Liver (tissue), 9 donors: Measurements from ENCODE around the gene DDX56. TPM values are rescaled to one million over a fixed set of nuclear protein-coding genes. Genes with fewer than 3 reads are reported as not detected.

Experiments used
- DNase-seq: peaks from one replicate; pipeline ENCODE4 v3.0.0-alpha.2; 2017; ENCODE audit warnings: low spot score
- H3K27ac ChIP-seq, 2 donors: one replicate each; pipeline ENCODE4 v1.7.0; 2013; ENCODE audit warnings: inconsistent platforms in 2 of 2, low read length in 2 of 2, control low read depth in 1 of 2, low read depth in 1 of 2, mild to moderate bottlenecking in 1 of 2
- H3K27me3 ChIP-seq, 4 donors: one replicate each; pipeline versions ENCODE4 v1.6.1 to v1.7.0; 2013; ENCODE audit warnings: low read length in 3 of 4, inconsistent platforms in 1 of 4, mild to moderate bottlenecking in 1 of 4, moderate library complexity in 1 of 4; ENCODE audit not compliant: control insufficient read depth in 4 of 4, insufficient read depth in 4 of 4
- H3K36me3 ChIP-seq, 4 donors: one replicate each; pipeline versions ENCODE4 v1.6.1 to v1.7.0; 2013; ENCODE audit warnings: low read length in 3 of 4, mild to moderate bottlenecking in 3 of 4, low read depth in 1 of 4, moderate library complexity in 1 of 4; ENCODE audit not compliant: control insufficient read depth in 4 of 4, insufficient read depth in 3 of 4
- H3K4me1 ChIP-seq, 4 donors: one replicate each; pipeline versions ENCODE4 v1.6.1 to v1.7.0; 2013; ENCODE audit warnings: low read length in 3 of 4, mild to moderate bottlenecking in 3 of 4, moderate library complexity in 1 of 4; ENCODE audit not compliant: control insufficient read depth in 4 of 4, insufficient read depth in 4 of 4
- H3K4me3 ChIP-seq, 3 donors: one replicate each; pipeline versions ENCODE4 v1.6.1 to v1.7.0; 2013; ENCODE audit warnings: low read length in 3 of 3, control low read depth in 1 of 3, low read depth in 1 of 3, mild to moderate bottlenecking in 1 of 3
- H3K9ac ChIP-seq, 2 donors: one replicate each; pipeline ENCODE4 v1.7.0; 2013; ENCODE audit warnings: low read length in 2 of 2, mild to moderate bottlenecking in 2 of 2, moderate library complexity in 2 of 2, control low read depth in 1 of 2, low read depth in 1 of 2
- H3K9me3 ChIP-seq, 4 donors: one replicate each; pipeline versions ENCODE4 v1.6.1 to v1.7.0; 2013; ENCODE audit warnings: low read length in 3 of 4; ENCODE audit not compliant: control insufficient read depth in 4 of 4
- ATF3 ChIP-seq: IDR thresholded peaks from 2 replicates; pipeline ENCODE4 v1.6.1; 2016; ENCODE audit warnings: antibody characterized with exemption
- CTCF ChIP-seq: fragments of 150-350 bp; IDR thresholded peaks from 2 replicates; pipeline ENCODE4 v1.5.1; 2017; ENCODE audit warnings: improper control_type of control experiment, low read depth, low read length; ENCODE audit not compliant: missing input control
- EGR1 ChIP-seq, 2 donors: IDR thresholded peaks; 2 replicates each; pipeline ENCODE4 v1.6.1; 2016 to 2018; ENCODE audit warnings: antibody characterized with exemption in 2 of 2, low read depth in 2 of 2
- FOXA2 ChIP-seq: IDR thresholded peaks from 2 replicates; pipeline ENCODE4 v1.6.1; 2016; ENCODE audit warnings: antibody characterized with exemption
- GABPA ChIP-seq, 2 donors: IDR thresholded peaks in 1 of 2; conservative IDR thresholded peaks in 1 of 2; 2 replicates each; pipeline ENCODE4 v1.6.1; 2016; ENCODE audit warnings: antibody characterized with exemption in 2 of 2, mild to moderate bottlenecking in 1 of 2, moderate library complexity in 1 of 2
- HNF4A ChIP-seq, 2 donors: conservative IDR thresholded peaks; 2 replicates each; pipeline ENCODE4 v1.6.1; 2016; ENCODE audit warnings: antibody characterized with exemption in 2 of 2, mild to moderate bottlenecking in 2 of 2
- HNF4G ChIP-seq: IDR thresholded peaks from 2 replicates; pipeline ENCODE4 v1.6.1; 2016; ENCODE audit warnings: antibody characterized with exemption
- JUND ChIP-seq, 2 donors: IDR thresholded peaks; 2 replicates each; pipeline ENCODE4 v1.6.1; 2016; ENCODE audit warnings: antibody characterized with exemption in 2 of 2
- MAX ChIP-seq: IDR thresholded peaks from 2 replicates; pipeline ENCODE4 v1.6.1; 2016; ENCODE audit warnings: antibody characterized with exemption
- NR2F2 ChIP-seq: IDR thresholded peaks from 2 replicates; pipeline ENCODE4 v1.6.1; 2016; ENCODE audit warnings: antibody characterized with exemption
- RAD21 ChIP-seq, 2 donors: IDR thresholded peaks; 2 replicates each; pipeline ENCODE4 v1.6.1; 2016; ENCODE audit warnings: antibody characterized with exemption in 2 of 2, mild to moderate bottlenecking in 2 of 2
- REST ChIP-seq: IDR thresholded peaks from 2 replicates; pipeline ENCODE4 v1.6.1; 2016; ENCODE audit warnings: antibody characterized with exemption, mild to moderate bottlenecking
- SP1 ChIP-seq: IDR thresholded peaks from 2 replicates; pipeline ENCODE4 v1.6.1; 2018; ENCODE audit warnings: antibody characterized with exemption, mild to moderate bottlenecking
- TAF1 ChIP-seq: conservative IDR thresholded peaks from 2 replicates; pipeline ENCODE4 v1.6.1; 2016; ENCODE audit warnings: antibody characterized with exemption, mild to moderate bottlenecking
- YY1 ChIP-seq: IDR thresholded peaks from 2 replicates; pipeline ENCODE4 v1.6.1; 2016; ENCODE audit warnings: antibody characterized with exemption, mild to moderate bottlenecking
- ZBTB33 ChIP-seq: IDR thresholded peaks from 2 replicates; pipeline ENCODE4 v1.6.1; 2016; ENCODE audit warnings: antibody characterized with exemption
- WGBS: extraction: QIAGEN DNeasy Blood & Tissue Kit; methylation state at CpG from one replicate; pipeline ENCODE4 v1.1.7; 2013; 5-methylcytosine and 5-hydroxymethylcytosine counted together
- polyA plus RNA-seq, 2 donors: library from polyadenylated mRNA; stranded (reverse) in 1 of 2; unstranded in 1 of 2; fragments of 200-250 nt in 1 of 2; fragments of >200 nt in 1 of 2; fragmentation: Nextera tagmentation in 1 of 2; extraction: Ambion mirVana in 1 of 2; gene quantifications; one replicate each; pipeline versions ENCODE4 v1.2.1 to v1.2.3, GENCODE V29; 2013 to 2015
- total RNA-seq, 2 donors: library from RNA; depleted of rRNA; stranded (reverse); fragments of >200 nt; gene quantifications; one replicate each; pipeline ENCODE4 v1.2.3, GENCODE V29; 2014
- donor health status: healthy.
- donor health status: healthy.
- donor health status: healthy.
- donor health status: healthy.
- donor health status: healthy.

DDX56 gene
- total and polyA plus RNA-seq, 4 donors, result 24.3 to 42.1 (median 31.9) TPM

GRCh38 chr7:44535348-44536064 is 38.2 kb downstream of the DDX56 start:
- WGBS, result 77% methylated on average over 8 of the region's 8 CpGs
- no peak for DNase-seq
- Histone ChIP-seq H3K4me3 (no peak overlapping the region), H3K9me3 (no peaks in the 10 kb centered on the region), H3K9ac (no peak overlapping the region), H3K36me3 (peaks cover 0 to 32% (median 21%) of the 10 kb centered on the region in 4 donors), H3K27ac (no peak overlapping the region), H3K27me3 (no peaks in the 10 kb centered on the region), H3K4me1 (peaks cover 5 to 53% (median 27%) of the 10 kb centered on the region in 4 donors)
- TF ChIP-seq ZBTB33 (no peak), TAF1 (no peak), GABPA (IDR thresholded peaks at IDR 0.05 in 1 of 2, conservative IDR thresholded peaks at IDR 0.05 in 1 of 2) (no peak), JUND (IDR thresholded peaks at IDR 0.05) (no peak), HNF4G (no peak), SP1 (no peak), RAD21 (IDR thresholded peaks at IDR 0.05) (no peak), FOXA2 (no peak), HNF4A (conservative IDR thresholded peaks at IDR 0.05) (no peak), EGR1 (IDR thresholded peaks at IDR 0.05; ENCODE audit: low read depth in 2 of 2) (no peak), CTCF (no peak), ATF3 (no peak), NR2F2 (no peak), YY1 (no peak), REST (no peak), MAX (no peak)
